CD1c-positive myeloid dendritic cell (primary cell): ENCODE measurements around the gene HPCAL1.

Experiments
- DNase-seq: peaks from one replicate; pipeline ENCODE4 v3.0.0-alpha.2; 2016; ENCODE audit errors: extremely low spot score

Gene HPCAL1

DNA sequence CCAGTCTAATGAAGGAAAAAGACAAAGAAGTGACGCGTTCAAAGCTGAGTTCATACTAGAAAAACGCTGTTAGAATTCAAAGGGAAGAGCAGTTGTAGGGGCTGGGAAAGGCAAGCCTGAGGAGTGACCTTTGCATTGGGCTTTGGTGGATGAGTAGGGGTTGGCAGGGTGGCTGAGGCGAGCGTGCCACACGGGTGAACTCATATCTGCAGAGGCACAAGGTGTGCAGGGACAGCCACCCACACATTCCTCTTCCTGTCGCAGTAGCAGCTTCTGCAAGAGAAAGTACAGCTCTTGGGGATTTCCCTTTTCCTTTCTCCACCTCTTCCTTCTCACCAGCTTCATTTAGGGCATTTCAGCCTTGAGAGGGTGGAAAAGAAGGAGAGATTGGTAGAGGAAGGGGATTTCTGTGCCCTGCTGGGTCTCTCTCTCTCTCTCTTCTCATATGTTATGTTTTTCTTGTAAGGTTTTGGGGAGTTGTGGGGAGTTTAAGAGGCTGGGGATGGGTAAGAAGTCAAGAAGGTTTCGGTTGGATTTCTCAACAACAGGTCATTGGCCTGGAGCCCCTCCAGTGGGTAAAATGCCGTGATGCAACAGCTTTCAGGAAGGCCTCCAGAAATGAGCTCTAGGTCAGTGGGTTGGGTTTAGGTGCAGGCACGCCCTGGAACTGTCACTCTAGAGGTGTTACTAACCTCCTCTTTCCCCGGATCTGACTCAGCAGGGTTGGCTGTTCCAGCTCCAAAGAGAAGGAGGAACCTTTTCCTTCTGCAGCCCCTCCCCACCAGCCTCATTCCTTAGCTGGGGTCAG is 105.3 kb downstream of the HPCAL1 start:
- DNase-seq: peak; percentile 77

DNA sequence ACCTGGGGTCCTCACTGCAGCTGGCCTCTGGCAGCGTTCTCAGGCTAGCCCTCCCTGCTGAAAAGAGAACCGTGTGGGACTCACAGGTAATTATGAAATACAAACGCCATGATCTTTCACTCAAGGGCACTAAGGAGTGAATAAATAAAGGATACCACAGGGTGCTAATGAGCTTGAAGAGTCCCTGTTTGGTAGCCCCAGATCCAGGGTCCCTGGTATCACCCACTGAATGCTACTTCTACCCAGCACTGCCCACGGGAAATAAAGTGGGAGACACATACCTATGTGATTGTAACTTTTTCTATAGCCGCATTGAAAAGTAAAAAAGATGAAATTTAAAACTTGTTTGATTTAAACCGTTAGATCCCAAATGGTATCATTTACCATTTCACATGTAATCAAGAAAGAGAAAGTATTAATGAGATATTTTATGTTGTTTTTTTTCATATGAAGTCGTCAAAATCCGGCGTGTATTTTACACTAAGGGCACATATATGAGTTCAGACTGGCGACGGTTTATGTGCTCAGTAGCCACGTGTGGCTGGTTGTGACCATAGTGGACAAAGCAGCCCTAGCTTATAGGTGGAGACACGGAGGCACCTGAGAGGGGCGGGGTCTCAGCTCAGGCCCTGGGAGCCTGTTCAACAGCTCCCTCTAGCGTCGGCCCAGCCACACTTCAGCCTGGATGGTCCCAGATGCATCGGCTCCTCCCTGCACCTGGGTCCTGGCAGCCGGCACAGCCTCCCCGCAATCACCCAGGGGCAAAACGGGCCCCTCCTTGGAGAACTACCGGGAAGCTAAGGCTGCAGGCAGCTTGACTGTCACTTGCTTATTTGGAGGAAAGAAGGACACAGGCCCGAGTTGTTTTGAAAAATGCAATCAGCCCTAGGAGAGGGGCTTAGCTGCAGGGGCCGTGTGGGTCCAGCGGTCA is 106.2 kb downstream of the HPCAL1 start:
- peak; percentile 78 for DNase-seq

DNA sequence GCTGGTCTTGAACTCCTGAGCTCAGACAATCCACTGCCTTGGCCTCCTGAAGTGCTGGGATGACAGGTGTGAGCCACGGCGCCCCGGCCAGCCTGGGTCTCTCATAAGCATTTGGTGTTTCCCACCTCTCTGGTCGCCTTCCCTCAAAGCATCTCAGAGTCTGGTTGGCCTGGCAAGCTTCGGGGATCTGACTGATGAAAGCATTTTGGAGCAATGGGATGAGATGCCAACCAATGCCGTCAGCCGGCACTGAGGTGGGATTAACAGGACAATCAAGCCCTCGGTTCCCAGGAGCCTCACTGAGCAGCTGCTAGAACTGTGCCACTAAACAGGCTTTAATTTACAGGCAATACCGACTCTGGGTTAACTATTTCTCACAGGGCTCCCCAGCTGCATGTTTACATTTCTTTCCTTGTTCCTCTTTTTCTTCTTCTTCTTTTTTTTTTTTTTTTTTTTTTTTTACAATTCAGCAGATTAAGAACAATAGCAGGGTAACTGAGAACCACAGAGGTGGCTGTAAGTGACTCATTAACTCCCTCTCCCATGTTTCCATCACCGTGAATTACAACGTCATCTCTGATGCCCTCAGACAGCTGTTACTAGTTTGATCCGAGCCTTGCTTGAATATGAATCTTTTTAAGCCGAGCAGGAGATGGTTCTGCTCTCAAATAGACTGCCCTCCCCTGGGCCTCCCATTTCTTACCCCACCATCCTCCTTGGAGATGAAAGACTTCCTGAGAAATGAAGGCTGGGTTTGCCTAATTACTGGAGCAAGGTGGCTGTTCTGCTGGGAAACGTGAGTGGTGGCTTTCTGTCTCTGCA is 107.5 kb downstream of the HPCAL1 start:
- peak; percentile 74 for DNase-seq

DNA sequence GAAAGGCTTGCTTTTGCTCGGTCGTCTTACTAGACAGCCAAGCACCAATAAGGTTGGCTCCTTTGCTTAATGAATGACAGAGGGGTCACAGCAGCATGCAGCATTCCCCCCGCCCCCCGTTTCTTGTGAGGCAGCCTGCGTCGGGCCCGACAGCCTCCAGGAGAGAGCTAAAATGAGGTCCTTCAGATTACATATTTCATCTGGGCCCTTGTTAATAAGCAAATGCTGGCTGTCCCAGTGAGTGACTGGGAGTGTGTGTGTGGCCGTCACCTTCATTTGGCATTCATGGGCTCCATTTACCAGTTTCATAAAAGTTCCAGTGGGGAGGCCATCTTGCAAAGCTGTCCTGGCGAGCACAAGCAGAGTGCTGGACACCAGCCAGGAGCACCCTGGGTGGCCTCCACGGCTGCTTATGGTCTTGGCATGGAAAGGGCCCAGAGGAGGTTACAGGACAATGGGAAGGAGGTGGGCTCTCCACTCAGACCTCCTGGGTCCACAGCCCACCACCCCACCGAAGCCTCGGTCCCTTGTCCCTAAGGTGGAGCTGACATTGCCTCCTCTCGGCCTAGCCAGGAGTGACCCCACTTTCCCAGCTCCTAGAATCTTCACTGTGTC is 108.2 kb downstream of the HPCAL1 start:
- DNase-seq: no peak

DNA sequence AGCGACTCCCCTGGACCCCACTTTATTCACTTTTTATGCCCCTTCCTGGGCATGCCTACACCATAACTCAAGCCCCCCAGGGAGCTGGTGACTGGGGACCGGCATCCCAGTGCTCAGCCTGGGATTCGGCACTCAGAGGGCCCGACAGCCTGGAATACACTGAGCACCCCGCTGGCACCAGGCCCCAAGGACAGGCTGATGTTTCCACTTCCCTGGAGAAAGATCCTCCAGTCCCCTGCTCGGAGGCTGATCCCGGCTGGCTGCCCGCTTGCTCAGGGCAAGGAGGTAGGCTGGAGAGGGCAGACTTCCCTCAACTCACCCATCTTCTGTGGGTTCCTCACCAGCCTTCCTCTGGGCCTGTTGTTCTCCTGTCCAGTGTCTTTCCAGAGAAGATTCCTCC is 108.9 kb downstream of the HPCAL1 start:
- DNase-seq: no peak

DNA sequence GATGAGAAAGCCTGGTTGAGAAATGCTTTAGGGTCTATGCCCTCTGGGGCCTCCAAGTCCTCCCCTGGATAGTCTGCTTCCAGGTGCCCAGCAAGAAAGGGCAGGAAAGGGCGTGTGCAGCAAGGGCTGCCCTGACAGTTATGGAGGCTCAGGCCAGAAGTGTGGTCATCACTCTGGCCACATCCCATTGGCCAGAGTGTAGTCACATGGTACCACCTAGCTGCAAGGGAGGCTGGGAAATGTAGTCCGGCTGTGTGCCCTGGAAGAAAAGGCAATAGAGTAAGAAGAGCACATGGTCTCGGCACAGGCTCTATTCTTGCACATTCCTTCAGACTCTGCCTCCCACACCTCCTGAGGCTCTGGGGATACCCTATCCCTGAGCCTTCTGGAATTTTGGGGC is 109.7 kb downstream of the HPCAL1 start:
- DNase-seq: peak; percentile 35

DNA sequence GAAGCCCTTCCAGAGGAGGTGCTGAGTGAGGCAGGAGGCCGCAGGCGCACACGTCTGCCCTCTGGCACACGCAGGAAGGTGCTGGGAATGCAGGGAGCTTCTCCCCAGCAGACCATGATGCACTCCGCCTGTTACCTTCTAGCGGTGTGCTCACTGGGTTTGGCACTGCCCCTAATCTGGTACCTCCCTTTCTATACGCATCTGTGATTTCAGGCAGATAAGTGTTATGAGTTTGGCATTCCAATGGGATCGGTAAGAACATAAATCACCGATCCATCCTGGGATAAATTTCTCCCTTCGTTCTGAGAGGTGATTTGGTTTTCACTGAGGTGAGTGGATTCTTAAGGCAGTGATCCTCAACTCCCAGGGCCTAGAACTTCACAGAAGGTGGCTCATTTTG is 110.8 kb downstream of the HPCAL1 start:
- DNase-seq: no peak

DNA sequence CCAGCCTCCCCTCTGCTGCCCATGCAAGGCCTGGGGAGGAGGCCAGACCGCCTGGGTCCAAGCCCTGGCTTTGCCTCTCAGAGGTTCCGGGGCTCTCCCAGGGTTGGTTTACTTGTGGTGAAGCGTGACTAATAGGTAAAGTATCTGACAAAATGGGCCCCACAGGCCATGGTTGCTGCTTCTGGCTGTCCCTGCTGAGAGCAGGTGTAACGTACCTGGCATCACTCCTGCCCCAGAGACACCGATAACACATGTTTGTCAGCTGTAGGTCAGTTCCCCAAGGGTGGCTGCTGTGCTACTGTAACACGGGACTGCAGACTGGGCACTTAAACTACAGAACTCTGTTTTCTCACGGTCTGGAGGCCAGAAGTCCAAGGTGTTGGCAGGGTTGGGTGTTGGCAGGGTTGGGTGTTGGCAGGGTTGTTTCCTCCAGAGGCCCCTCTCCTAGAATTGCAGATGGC is 111.3 kb downstream of the HPCAL1 start:
- DNase-seq: no peak

DNA sequence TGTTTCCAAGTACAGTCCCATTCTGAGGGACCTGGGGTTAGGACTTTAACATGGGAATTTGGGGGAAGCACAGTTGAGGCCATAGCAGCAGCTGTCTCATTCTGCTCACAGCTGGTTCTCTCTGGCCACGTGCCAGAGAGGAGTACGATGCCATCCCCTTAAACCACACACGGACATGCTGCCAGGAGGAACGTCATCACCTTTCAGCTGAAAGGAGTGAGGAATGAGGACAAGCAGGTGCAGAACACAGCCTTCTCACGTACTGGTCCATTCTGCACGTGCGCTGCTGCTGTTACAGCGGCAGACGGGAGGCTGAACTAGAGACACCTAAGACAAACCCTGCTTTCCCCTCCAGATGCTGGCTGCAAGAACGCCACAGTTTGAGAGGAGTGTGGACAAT is 111.9 kb downstream of the HPCAL1 start:
- DNase-seq: no peak

DNA sequence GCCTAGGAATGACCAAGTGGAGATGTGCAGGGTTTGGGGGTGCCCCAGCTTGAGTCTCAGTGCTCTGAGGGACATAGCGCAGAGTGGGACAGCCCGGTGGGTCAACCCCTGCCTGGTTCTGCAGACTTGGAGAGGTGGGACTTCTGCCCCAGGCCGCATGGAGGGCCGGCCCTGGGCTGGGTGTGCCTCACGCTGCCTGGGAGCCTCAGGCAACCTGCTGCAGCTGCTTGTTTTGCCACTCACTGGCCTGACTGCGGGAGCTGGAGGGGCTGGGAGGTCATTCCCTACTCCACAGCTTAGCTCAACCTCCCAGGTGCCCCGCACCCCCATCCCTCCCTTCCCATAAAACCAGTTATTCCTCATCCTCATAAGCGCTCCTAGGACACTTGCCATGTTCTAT is 112.3 kb downstream of the HPCAL1 start:
- no peak for DNase-seq

DNA sequence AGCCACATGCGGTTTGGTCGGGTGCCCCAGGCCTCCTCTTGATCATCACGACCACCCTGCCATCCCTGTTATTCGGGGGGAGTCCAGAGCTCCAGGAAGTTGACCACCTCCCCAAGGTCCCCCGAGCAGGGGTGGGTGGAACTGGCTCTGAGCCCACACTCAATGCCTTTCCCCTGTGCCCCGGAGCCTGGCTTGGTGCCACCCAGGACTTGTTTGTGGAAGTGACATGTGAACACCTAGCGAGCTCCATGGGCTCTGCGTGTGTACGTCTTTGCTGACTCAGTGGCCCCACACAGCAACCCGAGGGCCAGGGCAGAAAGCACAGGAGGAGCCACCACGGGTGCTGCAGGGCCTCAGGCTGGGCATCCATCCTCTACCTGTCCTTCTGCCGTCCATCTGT is 112.9 kb downstream of the HPCAL1 start:
- no peak for DNase-seq

DNA sequence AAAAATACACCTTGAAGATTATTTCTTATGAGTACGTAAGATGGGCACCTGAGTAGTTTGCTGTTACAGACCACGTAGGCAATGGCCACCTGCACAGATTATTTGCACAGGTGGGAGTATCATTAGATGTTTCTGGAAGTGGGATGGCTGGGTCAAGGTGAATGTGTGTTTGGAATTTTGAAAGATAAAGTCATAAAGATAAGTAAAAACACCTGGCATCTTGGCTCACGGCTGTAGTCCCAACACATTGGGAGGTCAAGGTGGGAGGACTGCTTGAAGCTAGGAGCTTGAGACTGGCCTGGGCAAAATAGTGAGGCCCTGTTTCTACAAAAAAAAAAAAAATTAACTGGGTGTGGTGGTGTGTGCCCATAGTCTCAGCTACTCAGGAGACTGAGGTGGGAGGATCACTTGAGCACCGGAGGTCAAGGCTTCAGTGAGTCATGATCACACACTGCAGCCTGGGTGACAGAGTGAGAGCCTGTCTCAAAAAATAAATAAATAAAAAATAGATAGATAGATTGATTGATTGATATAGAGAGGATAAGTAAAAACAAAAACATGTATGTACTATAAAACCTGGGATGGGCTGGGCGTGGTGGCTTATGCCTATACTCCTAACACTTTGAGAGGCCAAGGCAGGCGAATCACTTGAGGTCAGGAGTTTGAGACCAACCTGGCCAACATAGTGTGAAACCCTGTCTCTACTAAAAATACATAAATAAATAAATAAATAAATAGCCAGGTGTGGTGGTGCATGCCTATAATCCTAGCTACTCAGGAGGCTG is 115.0 kb downstream of the HPCAL1 start:
- no peak for DNase-seq

DNA sequence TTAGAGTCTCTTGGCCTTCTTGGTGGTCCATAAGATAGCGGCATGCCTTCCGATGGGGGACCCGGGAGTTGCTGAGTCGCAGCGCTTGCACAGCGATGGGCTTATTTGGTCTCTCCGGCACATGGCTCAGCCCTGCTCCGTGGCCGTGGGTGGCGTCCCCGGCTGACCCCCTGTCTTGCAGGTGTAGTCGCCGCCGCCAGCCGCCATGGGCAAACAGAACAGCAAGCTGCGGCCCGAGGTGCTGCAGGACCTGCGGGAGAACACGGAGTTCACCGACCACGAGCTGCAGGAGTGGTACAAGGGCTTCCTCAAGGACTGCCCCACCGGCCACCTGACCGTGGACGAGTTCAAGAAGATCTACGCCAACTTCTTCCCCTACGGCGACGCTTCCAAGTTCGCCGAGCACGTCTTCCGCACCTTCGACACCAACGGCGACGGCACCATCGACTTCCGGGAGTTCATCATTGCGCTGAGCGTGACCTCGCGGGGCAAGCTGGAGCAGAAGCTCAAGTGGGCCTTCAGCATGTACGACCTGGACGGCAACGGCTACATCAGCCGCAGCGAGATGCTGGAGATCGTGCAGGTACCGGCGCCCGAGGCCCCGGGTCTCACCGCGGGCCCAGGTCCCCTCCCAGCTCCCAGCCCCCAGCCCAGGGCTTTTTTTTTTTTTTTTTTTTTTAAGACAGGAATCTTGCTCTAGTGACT is 117.0 kb downstream of the HPCAL1 start:
- DNase-seq: no peak

DNA sequence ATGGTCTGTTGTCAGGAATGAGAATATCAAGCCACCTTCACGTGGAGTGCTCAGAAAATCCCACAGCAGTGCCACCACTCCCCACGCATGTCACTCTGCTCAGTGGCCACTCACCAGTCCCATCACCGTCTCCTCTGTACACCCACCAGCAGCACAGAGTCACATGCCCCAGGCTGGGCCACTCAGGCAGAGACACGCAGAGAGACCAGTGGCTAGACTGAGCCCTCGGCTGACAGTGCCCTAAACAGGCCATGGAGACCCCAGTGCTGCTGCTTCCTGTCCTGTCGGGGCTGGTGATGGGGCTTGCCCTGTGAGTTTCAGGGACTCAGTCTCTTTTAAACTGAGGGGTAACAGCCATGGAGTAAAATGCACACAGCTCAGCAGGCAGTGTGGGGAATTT is 119.5 kb downstream of the HPCAL1 start:
- DNase-seq: no peak

DNA sequence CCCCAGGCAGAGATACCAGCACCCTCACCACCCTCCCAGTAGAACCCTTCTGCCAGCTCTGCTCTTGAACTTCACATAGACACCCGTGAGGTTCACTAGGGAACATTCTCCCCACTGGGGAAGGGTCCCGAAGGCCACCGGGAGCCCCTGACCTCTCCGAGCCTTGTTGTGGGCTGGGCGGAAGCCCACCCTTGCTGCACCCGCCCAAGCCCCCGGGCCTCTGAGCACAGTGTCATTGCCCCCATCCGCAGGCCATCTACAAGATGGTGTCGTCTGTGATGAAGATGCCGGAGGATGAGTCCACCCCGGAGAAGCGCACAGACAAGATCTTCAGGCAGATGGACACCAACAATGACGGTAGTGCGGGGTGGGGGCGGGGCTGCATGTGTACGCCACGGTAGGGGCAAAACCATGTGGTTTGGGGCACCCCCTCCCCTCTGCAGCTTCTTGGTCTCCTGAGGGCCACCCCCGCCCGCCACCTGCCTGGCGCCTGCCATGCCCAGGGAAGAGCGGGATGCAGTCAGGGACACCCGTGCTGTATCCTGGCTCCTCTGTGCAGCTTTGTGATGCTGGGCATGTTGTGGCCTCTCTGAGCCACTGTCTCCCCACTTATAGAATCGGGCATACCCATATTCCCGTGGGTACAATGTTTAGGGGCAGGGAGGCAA is 120.2 kb downstream of the HPCAL1 start:
- no peak for DNase-seq

DNA sequence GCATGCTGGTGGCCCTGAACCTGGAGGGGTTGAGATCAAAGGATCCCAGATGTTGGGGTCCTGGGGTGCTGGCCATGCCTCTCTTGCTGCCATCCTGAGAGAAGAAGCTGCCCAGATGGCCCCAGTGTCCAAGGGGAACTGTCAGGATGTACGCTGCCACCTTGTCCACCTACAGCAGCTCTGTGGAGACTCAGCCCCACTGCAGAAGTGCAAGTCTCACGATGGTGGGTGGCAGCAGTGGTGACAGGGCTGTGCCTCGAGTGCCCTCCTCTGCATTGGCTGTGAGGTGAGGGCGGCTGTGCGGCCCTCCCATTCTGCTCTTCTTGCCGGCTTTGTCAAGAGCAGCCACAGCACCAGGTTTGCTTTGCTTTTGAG is 120.7 kb downstream of the HPCAL1 start:
- no peak for DNase-seq

DNA sequence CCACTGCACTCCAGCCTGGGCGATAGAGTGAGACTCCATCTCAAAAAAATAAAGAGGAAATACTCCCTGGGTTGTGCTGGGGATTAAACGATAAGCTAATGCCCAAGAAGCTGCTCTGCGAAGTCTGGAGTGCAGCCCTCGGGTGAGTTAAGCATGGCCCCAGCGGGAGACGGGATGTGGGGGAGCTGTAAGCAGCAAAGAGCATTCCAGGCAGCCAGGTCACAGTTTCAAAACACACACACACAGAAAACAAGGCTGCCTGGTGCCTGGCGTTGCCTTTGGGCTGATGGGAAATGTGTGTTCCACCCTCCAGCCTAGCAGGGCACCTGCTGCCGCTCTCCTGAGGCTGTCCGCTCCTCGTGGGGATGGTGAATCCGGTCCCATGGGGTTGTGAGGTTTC is 121.3 kb downstream of the HPCAL1 start:
- no peak for DNase-seq

DNA sequence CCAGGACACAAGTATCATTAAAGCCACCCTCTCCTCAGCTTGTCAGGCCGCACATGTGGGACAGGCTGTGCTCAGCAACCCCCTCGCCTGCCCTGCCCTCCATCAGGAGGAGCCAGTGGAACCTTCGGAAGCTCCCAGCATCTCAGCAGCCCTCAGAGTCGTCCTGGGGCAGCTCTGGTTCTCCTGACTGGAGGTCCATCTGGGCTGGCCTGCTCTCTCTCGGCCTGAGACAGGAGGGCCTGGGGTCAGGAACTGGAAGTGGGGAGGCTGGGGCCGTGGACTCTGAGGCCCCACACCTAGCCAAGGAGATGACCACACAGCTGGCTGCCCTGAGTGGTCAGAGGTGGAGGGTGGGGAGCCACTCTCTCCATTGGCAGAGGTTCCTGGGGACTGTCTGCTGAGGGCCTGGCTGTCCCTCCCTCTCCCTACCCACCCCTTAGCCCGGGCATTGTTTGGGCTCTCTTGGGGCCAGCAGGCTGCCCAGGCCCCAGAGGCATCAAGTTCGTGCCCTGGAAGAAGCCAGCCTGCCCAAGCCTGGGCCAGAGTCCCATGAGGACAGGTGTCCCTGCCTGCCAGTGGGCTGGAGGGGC is 122.3 kb downstream of the HPCAL1 start:
- no peak for DNase-seq

DNA sequence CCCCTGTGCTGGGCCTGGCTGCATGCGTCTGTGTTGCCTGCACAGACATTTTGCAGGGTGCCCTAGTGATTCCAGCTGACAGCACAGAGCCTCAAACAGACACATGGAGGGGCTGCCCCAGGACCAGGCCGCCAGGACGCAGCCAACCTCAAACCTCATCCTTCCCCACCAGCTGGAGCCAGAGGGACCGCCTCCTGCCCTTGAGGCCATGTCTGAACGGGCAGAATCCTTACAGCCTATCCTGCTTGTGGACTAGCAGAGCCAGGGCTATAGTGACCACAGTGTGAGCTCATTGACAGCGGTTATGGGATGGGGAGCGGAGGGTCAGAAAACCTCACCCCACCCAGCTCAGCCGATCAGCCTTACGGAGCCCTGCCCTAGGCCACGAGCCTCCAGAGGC is 123.0 kb downstream of the HPCAL1 start:
- no peak for DNase-seq
